CD4-positive, alpha-beta T cell treated with Interleukin-4 for 4 hours (primary cell): ENCODE measurements around the gene ACTL6B.
A peak's percentile ranks its signal among the peaks of the same experiment; 100 is the strongest.

Experiments used
- DNase-seq: peaks from one replicate; pipeline ENCODE4 v3.0.0-alpha.2; 2020

The ACTL6B gene

GRCh38 chr7:100683659-100684533 lies 27.6 kb upstream of the ACTL6B start:
- DNase-seq: no peak

GRCh38 chr7:100682991-100683658 lies 26.9 kb upstream of the ACTL6B start:
- no peak for DNase-seq

- peak; percentile 31 for DNase-seq
Measured at GRCh38 chr7:100682228-100682741, 26.0 kb upstream of the ACTL6B start.

- no peak for DNase-seq
Measured at GRCh38 chr7:100681491-100682227, 25.4 kb upstream of the ACTL6B start.

GRCh38 chr7:100680576-100681271 lies 24.5 kb upstream of the ACTL6B start:
- no peak for DNase-seq

GRCh38 chr7:100679927-100680575 lies 23.8 kb upstream of the ACTL6B start:
- peak; percentile 21 for DNase-seq

- no peak for DNase-seq
Measured at GRCh38 chr7:100679129-100679926, 23.1 kb upstream of the ACTL6B start.

- DNase-seq: no peak
Measured at GRCh38 chr7:100678291-100678984, 22.2 kb upstream of the ACTL6B start.

- no peak for DNase-seq
Measured at GRCh38 chr7:100677308-100678267, 21.3 kb upstream of the ACTL6B start.

- no peak for DNase-seq
Measured at GRCh38 chr7:100676501-100677306, 20.5 kb upstream of the ACTL6B start.

- peak; percentile 98 for DNase-seq
Measured at GRCh38 chr7:100675581-100676350, 19.5 kb upstream of the ACTL6B start.

GRCh38 chr7:100675105-100675451 lies 18.8 kb upstream of the ACTL6B start:
- no peak for DNase-seq

- no peak for DNase-seq
Measured at GRCh38 chr7:100674411-100675104, 18.3 kb upstream of the ACTL6B start.

GRCh38 chr7:100673942-100674410 lies 17.7 kb upstream of the ACTL6B start:
- peak; percentile 31 for DNase-seq

- DNase-seq: peak; percentile 100
Measured at GRCh38 chr7:100673302-100673941, 17.2 kb upstream of the ACTL6B start, which contains the start of gene GNB2. GNB2 (plus strand) TSS chr7:100673740; CDS start chr7:100676266, 2,526 bp downstream.
